ENCODE measurements around the gene CENPP. TPM values are rescaled to one million over a fixed set of nuclear protein-coding genes. Genes with fewer than 3 reads are reported as not detected.

CENPP gene
- total RNA-seq, 1 donor from 2014 or later: 9.3 TPM

DNA sequence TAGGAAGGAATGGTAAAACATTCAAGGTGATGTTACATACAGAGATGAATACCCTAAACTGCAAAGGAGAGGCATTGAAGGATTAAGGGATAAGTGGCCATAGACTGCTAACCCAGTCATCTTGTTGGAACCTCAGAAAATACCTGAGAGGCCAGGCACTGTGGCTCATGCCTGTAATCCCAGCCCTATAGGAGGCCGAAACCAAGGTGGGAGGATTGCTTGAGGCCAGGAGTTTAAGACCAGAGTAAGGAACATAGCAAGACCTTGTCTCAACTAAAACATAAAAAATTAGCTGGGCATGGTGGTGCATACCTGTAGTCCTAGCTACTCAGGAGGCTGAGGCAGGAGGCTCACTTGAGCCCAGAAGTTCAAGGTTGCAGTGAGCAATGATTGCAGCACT is 199.1 kb downstream of the CENPP start:
- DNase-seq (ENCODE audit: extremely low spot score in 2 of 2): no peak
- H3K9me3 ChIP-seq: no peaks in the 10 kb centered on the region
- intact Hi-C loops (cut with DNase I): no loop called here
- H3K36me3 ChIP-seq: no peaks in the 10 kb centered on the region
- H3K27me3 ChIP-seq: no peaks in the 10 kb centered on the region
- no peak for TF ChIP-seq POLR2AphosphoS5 (IDR thresholded peaks at IDR 0.05; ENCODE audit: insufficient read depth in 1 of 2, low read depth in 1 of 2)
- TF ChIP-seq, protein P1, sequence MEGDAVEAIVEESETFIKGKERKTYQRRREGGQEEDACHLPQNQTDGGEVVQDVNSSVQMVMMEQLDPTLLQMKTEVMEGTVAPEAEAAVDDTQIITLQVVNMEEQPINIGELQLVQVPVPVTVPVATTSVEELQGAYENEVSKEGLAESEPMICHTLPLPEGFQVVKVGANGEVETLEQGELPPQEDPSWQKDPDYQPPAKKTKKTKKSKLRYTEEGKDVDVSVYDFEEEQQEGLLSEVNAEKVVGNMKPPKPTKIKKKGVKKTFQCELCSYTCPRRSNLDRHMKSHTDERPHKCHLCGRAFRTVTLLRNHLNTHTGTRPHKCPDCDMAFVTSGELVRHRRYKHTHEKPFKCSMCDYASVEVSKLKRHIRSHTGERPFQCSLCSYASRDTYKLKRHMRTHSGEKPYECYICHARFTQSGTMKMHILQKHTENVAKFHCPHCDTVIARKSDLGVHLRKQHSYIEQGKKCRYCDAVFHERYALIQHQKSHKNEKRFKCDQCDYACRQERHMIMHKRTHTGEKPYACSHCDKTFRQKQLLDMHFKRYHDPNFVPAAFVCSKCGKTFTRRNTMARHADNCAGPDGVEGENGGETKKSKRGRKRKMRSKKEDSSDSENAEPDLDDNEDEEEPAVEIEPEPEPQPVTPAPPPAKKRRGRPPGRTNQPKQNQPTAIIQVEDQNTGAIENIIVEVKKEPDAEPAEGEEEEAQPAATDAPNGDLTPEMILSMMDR (IDR thresholded peaks at IDR 0.05): no peak
- TF ChIP-seq POLR2A (IDR thresholded peaks at IDR 0.05): no peak
- no peak overlapping the region for H3K27ac ChIP-seq
- no peaks in the 10 kb centered on the region for H3K4me1 ChIP-seq
- H3K4me3 ChIP-seq: no peak overlapping the region

DNA sequence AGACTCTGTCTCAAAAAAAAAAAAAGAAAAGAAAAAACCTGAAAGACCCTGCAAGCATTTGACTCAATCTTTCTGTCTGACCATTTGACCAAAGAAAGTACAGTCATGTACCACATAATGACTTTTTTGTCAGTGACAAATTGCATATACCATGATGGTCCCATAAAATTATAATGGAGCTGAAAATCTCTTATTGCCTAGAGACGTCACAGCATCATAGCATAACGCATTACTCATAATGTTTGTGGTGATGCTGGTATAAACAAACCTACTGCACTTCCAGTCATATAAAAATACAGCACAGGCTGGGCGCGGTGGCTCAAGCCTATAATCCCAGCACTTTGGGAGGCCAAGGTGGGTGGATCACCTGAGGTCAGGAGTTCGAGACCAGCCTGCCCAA is 199.6 kb downstream of the CENPP start:
- DNase-seq (ENCODE audit: extremely low spot score in 2 of 2): no peak
- H3K27me3 ChIP-seq: no peaks in the 10 kb centered on the region
- no peaks in the 10 kb centered on the region for H3K4me1 ChIP-seq
- no peak for TF ChIP-seq POLR2AphosphoS5 (IDR thresholded peaks at IDR 0.05; ENCODE audit: insufficient read depth in 1 of 2, low read depth in 1 of 2)
- no peak for TF ChIP-seq POLR2A (IDR thresholded peaks at IDR 0.05)
- TF ChIP-seq, protein P1 (IDR thresholded peaks at IDR 0.05): no peak
- H3K9me3 ChIP-seq: no peaks in the 10 kb centered on the region
- no peaks in the 10 kb centered on the region for H3K36me3 ChIP-seq
- no peak overlapping the region for H3K27ac ChIP-seq
- intact Hi-C loops (cut with DNase I): no loop called here
- H3K4me3 ChIP-seq: no peak overlapping the region

DNA sequence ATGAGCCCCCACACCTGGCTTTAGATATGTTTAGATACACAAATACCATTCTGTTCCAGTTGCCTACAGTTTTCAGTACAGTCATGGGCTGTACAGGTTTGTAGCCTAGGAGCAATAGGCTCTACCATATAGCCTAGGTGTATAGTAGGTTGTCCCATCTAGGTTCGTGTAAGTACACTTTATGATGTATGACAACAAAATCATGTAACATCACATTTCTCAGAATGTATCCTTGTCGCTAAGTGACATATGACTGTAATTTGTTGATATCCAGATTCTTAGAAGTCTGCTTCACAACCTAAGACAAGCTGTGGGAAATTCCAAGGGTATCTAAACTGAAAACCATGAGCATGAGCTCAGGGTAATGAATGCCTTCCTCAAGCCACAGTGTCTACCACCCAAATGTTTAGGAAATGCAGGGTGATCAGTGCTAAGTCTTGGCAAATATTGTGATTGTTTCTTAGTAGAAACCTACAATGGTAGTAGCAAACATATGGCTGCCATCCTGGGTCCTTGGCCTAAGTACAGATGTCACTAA is 201.6 kb downstream of the CENPP start:
- H3K27ac ChIP-seq: no peak overlapping the region
- no peaks in the 10 kb centered on the region for H3K4me1 ChIP-seq
- no peak for DNase-seq (ENCODE audit: extremely low spot score in 2 of 2)
- TF ChIP-seq POLR2AphosphoS5 (IDR thresholded peaks at IDR 0.05; ENCODE audit: insufficient read depth in 1 of 2, low read depth in 1 of 2) (no peak), POLR2A (IDR thresholded peaks at IDR 0.05) (no peak)
- TF ChIP-seq, protein P1 (IDR thresholded peaks at IDR 0.05): no peak
- H3K27me3 ChIP-seq: no peaks in the 10 kb centered on the region
- H3K9me3 ChIP-seq: no peaks in the 10 kb centered on the region
- intact Hi-C loops (cut with DNase I): no loop called here
- no peaks in the 10 kb centered on the region for H3K36me3 ChIP-seq
- no peak overlapping the region for H3K4me3 ChIP-seq

DNA sequence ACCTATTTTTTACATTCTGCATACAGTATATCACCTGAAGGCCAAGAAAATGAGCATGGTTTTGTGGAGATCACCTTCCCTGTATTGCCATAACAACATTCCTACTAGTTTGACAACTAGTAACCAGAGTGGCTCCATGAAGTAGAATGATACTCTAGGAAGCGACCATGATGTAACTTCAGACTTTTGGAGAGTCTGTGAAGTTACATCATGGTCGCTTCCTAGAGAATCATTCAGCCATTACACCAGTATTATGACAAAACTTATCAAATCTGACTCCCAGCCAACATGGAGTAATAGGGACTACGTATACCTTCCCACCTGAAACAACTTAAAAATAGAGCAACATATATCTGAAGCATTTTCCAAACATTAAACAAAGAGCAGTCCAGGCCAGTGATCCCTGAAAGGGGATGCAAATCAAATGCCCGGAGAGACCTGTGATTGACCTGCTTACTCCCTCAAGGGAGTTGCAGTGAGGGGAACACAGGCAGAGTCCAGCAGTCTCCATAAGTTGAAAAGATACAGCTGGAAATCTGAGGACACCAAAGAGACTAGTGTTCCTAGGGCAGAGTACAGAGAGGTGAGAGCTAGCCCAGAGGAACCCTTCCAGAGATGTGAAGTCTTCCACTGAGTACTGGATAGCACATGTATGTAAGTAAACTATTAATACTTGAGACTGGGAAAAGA is 202.2 kb downstream of the CENPP start:
- TF ChIP-seq POLR2A (IDR thresholded peaks at IDR 0.05) (no peak), POLR2AphosphoS5 (IDR thresholded peaks at IDR 0.05; ENCODE audit: insufficient read depth in 1 of 2, low read depth in 1 of 2) (no peak)
- Histone ChIP-seq H3K27me3 (no peaks in the 10 kb centered on the region), H3K36me3 (no peaks in the 10 kb centered on the region), H3K9me3 (no peaks in the 10 kb centered on the region), H3K4me3 (no peak overlapping the region), H3K27ac (no peak overlapping the region), H3K4me1 (no peaks in the 10 kb centered on the region)
- intact Hi-C loops (cut with DNase I): no loop called here
- no peak for DNase-seq (ENCODE audit: extremely low spot score in 2 of 2)

DNA sequence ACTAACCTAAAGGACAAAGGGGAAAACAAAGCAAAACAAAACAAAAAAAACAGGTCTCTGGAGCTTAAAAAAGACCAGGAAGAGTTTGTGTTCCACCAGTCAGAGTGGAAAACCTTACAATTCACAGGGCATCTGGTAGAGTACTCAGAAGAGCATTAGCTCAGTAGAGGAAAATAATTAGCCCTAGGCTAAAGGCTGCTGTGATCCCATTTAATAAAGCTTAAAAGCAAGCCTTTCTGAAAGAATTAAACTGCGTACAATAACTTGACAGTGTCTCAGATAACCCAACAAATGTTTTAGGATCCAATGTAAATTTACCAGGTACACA is 202.7 kb downstream of the CENPP start:
- intact Hi-C loops (cut with DNase I): no loop called here
- Histone ChIP-seq H3K4me3 (no peak overlapping the region), H3K27ac (no peak overlapping the region), H3K4me1 (no peaks in the 10 kb centered on the region), H3K27me3 (no peaks in the 10 kb centered on the region), H3K36me3 (no peaks in the 10 kb centered on the region), H3K9me3 (no peaks in the 10 kb centered on the region)
- no peak for DNase-seq (ENCODE audit: extremely low spot score in 2 of 2)
- no peak for TF ChIP-seq POLR2AphosphoS5 (IDR thresholded peaks at IDR 0.05; ENCODE audit: insufficient read depth in 1 of 2, low read depth in 1 of 2)
- TF ChIP-seq POLR2A (IDR thresholded peaks at IDR 0.05): no peak
- TF ChIP-seq, protein P1 (IDR thresholded peaks at IDR 0.05): no peak

All from vagina (tissue), 2 donors.